HG03103 (cell line): ENCODE data around the gene DRAM2.

Experiments
- ATAC-seq: cut with Tn5 transposase; IDR thresholded peaks from one replicate; pipeline ENCODE4 v1.9.1; 2021; ENCODE audit warnings: low read depth; ENCODE audit not compliant: unreplicated experiment

Gene DRAM2

DNA sequence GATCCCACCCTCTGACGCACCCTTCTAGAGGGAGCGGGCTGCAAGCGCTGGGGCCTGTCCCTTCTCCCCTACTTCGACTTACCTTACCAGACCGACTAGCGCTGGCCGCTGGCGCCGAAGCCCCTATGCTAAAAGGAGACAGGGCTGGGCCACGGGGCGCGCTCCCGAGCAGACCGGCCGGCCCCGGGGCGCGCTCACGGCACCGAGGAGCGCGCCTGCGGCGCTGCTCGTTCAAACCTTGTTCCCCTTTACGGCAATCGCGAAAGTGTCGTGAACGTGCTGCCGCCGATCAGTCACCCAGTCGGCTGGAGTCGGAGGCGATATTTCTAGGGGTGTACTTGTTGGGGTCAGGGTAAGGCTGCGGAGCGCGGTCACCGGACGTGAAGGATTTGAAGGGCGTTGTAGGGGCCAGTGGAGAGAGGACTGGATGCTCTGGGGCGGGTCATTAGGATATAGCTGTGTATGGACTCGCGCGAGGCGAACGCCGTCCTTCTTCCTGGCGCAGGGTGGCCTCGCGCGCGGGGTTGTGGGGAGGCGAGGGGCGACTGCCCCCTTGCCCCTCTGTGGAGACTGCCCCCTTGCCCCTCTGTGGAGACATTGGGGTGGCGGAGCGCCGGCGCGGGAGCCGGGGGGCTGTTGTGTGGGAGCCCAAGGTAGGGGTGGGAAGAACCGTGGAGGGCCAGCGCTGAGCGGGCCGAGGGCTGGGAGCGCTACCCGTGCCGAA lies at the start of gene DRAM2, which contains the start of gene CEPT1:
DRAM2 (minus strand) TSS at position 138 of the 724 bp plus-strand sequence. CDS start 8,539 bp downstream, outside the sequence.
CEPT1 (plus strand) TSS at position 268 of the 724 bp plus-strand sequence. CDS start 7,492 bp downstream, outside the sequence.
- peak; percentile 55 for ATAC-seq

DNA sequence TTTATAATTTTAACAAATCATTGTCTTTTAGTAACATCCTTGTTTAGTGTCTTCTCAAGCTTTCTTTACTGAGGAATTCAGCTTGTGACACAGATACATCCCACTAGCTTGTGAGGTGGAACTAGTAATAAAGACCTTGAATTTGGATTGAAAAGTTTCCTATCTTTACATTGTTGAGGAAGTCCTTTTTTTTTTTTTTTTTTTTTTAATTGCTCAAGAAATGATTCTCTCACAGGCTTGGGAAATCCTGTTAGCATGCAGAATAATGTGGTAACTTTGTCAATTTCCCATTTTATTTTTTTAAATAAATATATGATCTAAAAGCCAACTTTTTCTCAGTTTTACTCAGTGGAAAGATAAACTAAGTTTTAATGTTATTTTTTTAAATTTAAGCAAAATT lies 44.8 kb upstream of the DRAM2 start:
- ATAC-seq = no peak

GRCh38 chr1:111183308-111184069 lies 43.6 kb upstream of the DRAM2 start:
- no peak for ATAC-seq

- no peak for ATAC-seq
These were observed 42.2 kb upstream of the DRAM2 start for GRCh38 chr1:111182052-111182451.

DNA sequence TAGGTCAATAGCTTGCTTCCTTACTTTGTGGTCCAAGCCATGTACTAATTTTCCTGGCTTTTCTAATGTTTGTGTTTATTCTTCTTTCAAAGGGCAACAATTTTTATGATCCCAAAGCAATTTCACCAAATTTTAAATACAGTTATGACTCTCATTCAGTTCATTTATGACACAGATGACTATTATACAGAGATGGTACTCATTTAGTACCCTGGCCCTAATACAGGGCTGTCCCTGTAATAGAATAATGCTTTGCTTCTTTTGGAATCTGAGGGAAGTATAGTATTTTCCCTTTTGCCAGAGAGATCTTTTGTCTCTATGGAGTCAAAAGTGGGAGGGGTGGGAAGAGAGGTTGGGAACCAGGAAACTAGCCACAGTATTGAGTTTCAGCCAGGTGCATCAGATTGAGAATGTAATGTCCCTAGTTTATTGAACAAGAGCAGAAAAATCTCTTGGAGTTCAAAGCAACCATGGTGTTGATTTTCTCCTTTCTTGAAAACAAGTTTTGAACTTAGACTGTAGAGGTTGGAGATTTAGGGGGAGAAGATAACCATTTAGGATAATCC lies 40.2 kb upstream of the DRAM2 start:
- no peak for ATAC-seq

DNA sequence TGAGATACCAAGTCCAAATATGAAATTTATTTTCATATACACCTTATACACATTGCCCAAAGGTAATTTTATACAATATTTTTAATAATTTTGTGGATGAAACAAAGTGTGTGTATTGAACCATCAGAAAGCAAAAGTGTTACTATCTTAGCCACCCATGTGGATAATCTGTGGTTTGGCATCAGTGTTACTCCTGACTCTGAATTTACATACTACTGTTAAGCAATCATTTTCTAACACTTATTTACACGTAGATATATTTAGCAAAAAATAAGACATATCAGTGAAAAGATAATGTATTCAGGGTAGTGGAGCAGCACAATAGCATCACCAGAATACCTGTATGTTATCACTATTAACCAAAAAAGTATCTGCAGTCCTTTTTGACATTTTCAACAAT lies 36.8 kb upstream of the DRAM2 start:
- no peak for ATAC-seq

- no peak for ATAC-seq
These were observed 35.5 kb upstream of the DRAM2 start for GRCh38 chr1:111175349-111175748.

GRCh38 chr1:111174070-111174469 lies 34.2 kb upstream of the DRAM2 start:
- no peak for ATAC-seq

GRCh38 chr1:111172463-111172862 lies 32.6 kb upstream of the DRAM2 start:
- no peak for ATAC-seq

DNA sequence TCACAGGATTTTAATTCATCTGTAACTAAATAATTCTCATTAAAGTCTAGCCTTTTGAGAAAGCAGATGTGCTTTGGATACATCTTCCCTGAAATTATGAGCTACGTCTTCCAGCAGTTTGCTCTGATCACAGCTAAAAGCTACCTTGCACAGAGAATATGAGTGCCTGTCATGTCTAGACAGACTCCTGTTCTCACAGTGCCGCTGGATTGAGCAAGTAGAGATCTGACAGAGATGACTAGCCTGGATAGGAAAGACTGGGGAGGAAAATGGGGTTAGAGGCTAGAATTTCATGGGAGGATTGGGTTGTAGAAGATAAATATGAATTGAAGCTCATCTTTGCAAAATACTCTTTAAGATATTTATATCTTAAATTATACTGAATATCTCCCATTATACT lies 24.3 kb upstream of the DRAM2 start:
- ATAC-seq = no peak

DNA sequence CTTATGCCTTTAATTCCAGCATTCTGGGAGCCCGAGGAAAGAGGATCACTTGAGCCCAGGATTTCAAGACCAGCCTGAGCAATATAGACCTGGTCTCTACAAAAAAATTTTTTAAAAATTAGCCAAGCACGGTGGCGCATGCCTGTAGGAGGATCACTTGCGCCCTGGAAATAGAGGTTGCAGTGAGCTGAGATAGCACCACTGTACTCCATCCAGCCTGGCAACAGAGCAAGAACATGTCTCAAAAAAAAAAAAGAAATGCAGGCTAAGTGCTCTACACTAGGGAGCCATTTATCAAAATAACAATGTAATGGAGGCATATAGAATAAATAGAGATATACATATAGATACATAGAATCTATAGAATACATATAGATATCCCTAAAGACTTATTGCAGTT lies 23.5 kb upstream of the DRAM2 start:
- no peak for ATAC-seq

GRCh38 chr1:111162488-111162880 lies 22.6 kb upstream of the DRAM2 start:
- ATAC-seq = no peak

DNA sequence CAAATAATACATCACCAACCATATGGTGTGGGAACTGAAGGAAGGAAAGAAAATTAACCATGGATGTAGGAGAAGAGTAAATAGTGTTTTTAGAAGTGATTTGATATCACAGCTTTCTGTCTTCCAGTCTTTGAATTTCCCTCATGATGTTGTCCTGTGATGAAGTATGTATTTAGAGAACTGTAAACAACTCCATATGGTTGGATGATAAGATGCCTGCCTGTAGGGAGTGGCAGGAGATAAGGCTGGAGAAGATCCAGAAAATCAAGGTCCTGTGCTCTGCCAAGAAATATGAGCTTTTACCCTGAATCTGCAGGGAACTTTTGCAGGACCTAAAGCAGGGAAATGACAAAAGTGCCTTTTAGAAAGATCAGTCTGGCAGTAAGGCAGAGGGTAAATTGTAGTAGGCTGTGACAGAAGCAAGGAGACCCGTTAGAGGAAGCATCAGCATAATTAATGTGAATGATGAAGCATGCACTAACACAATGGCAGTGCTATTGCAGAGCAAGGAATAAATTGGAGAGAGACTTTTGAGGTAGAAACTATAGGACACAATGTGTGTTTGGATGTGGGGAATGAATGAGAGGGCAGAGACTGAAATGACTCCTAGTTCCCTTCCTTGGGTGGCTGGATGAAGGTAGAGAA lies 22.1 kb upstream of the DRAM2 start:
- no peak for ATAC-seq

DNA sequence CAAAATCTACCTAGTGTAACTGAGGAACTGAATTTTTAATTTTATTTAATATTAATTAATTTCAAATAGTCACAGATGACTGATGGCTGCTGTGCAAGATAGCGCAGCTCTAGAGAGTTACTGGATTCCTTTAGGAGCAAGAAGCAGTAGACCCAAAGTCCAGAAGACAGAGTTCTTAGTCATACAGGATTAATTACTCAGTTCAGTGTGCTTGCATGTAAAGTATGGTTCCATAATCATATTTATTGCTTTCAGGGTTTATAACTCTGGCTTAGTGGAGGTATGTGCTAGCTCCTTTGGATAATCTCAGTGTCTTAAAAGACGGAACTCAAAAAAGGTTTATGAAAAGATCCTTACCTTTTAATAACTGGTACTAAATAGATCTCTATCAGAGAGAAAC lies 17.5 kb upstream of the DRAM2 start:
- ATAC-seq = no peak

DNA sequence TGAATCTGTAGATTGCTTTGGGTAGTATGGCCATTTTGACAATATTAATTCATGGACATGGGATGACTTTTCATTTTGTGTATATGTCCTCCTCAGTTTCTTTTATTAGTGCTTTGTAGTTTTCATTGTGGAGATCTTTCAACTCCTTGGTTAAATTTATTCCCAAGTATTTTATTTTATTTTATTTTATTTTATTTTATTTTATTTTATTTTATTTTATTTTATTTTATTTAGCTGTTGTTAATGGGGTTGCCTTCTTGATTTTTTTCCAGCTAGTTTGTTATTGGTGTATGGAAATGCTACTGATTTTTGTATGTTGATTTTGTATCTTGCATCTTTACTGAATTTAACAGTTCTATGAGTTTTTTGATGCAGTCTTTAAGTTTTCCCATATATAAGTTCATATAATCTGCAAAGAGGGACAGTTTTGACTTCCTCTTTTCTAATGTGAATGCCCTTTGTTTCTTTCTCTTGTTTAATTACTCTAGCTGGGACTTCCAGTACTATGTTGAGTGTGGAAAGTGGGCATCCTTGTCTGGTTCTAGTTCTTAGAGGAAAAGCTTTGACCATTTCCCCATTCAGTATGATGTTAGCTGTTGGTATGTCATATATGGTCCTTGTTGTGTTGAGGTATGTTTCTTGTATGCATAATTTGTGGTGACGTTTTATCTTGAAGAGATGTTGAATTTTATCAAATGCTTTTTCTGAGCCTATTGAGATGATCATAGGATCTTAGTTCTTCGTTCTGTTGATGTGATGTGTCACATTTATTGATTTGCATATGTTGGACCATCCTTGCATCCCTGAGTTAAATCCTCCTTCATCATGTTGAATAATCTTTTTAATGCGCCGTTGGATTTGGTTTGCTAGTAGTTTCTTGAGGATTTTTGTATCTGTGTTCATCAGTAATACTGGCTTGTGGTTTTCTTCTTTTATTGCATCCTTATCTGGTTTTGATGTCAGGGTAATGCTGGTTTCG lies 14.4 kb upstream of the DRAM2 start:
- ATAC-seq = no peak

DNA sequence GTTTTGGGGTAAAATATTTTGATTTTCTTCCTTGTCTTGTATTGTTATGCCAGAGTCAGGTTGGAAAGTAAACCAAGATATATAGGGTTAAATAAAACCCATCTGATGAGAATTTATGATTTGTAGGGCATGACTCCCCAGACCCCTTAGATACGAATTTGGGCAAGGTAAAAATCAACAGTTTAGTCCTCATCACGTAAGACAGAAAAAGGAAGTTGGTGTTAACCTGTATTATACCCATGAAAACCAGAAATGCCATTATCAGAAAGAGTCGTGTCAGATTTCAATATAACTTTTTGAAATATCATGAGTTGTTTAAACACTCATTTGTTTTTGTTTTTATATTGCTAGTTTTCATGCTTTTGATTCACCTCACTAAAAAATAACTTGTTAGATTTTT lies 11.9 kb upstream of the DRAM2 start:
- no peak for ATAC-seq

DNA sequence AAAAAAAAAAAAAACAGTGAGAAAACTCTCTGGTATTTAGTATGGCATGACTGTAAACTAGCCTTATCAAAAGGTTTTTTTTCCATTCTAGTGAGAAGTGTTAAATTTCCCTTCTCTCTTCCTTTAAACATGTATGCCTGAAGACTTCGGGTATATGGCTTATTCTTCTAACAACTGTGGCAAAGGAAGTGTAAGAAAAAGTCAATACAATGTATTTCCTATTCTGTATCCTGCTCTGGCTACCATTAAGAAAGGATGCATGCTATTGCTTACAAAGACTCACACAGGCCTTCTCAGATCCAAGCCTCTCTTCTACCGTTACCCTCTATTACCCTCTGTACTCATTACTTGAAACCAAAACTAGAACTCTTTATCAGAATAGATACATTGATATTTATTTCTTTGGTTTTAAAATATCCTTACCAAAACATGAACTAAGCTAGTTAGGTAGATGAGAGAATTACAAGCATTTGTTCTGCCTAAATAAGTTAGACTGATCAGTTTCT lies 8.5 kb upstream of the DRAM2 start:
- no peak for ATAC-seq

- ATAC-seq = no peak
These were observed 8.1 kb upstream of the DRAM2 start for GRCh38 chr1:111147948-111148347.

- no peak for ATAC-seq
These were observed 6.3 kb upstream of the DRAM2 start for GRCh38 chr1:111145963-111146768.
